Subcutaneous preadipocyte (primary cell): ENCODE measurements around the gene HNRNPAB. TPM values are rescaled to one million over a fixed set of nuclear protein-coding genes. Genes with fewer than 3 reads are reported as not detected.

Experiments used
- total RNA-seq: library from RNA; depleted of rRNA; stranded (reverse); fragments of >200 nt; gene quantifications from 2 replicates; pipeline ENCODE4 v1.2.3, GENCODE V29; 2012

The HNRNPAB gene
- 59.9 and 91.9 TPM in 2 replicates for total RNA-seq

DNA sequence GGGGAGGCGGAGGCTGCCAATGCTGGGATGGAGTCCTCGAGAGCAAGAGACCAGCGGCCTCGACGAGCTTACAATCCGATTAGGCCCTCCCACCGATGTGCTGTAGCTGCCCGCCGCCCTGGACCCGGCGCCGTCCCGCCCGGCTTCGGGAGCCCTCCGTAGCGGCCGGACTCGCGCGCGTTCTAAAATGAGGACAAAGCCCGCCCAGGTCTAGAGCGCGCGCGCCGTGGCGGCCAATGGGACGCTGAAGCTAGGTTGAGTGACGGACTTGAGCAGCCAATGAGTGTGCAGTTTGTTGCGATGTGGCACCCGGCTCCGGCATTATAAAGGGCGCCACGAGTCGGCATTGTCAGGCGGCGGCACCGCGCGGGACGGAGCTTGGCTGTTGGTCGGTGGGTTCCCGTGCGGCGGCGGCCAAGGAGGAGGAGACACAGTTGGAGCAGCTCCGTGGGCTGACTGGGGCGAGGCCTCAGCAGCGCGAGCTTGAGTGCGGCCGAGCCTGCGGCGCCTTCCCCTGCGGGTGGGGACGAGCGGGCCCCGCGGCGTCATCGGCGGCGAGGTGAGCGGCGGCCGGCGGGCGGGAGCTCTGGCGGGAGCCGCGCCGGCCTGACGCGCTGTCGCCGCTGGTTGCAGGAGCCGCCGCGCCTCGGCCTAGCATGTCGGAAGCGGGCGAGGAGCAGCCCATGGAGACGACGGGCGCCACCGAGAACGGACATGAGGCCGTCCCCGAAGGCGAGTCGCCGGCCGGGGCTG, at the start of gene HNRNPAB:
HNRNPAB (plus strand) TSS at position 352 of the 753 bp plus-strand sequence; CDS start at position 657, 305 bp downstream.

DNA sequence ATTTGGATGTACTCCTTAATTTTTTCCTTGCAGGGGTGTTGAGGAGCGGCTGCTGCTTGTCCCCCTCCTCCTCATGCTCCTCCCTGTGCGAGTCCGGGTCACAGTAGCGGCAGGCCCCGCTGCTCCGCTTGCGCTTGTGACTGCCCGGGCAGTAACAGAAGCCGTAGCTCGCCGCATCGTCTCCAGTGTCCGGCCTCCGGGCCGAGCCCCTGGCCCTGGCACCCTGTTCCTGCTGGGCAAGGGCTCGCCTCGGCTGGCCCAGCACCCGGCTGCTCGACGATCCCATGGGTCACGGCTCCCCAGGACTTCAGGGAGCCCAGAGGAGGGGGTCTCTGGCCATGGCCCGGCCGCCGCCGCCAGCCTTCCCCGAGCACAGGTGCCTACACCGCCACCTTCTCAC, 17.3 kb upstream of the HNRNPAB start, which contains the start of gene GMCL2:
GMCL2 (minus strand) TSS at position 358 of the 400 bp plus-strand sequence; CDS start at position 286, 72 bp downstream.

DNA sequence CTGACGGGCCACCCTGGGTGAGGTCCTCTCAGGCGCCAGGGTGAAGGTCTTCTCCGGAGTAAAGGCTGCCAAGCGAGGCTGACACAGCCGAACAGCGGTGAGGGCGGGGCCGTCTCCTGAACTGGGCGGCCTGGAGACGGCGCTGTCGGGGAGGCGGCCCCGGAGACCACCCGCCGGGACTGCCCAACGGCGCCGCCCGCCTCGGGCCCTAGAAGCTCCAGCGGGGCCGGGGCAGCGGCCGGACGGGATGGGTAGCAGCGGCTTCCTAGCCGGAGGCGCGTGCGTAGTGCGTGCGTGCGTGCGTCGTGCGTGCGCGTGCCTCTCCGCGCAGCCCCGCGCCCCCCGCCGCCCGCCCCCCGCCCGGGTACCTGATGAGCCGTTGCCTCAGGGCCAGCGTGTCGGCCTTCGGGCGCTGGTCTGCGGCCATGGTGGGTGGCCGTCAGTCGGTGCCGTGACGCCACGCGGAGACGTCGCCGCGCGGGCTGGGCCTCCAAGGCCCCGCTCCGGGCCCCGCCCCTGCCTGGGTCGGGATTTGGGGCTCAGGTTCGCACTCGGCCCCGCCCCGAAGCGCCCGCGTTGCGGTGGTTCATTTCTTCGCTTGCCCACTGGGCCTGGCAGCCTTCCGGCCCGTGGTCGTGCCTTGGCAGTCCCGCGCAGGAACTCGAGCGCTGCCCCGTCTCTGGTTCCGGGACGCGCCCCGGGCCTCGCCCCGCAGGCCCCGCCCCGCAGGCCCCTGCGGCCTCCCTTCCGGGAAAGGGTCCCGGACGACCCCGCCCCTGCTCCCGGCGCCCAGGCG, 28.0 kb downstream of the HNRNPAB start, which contains the start of gene PHYKPL:
PHYKPL (minus strand) TSS at position 679 of the 796 bp plus-strand sequence; CDS start at position 427, 252 bp downstream.

Other genes starting within 250 kb of the HNRNPAB start
- gene PROP1, start 208.3 kb upstream of the HNRNPAB start, total RNA-seq = not detected in 2 replicates
- under 0.01 TPM in 2 replicates for gene N4BP3, start 91.0 kb upstream of the HNRNPAB start, total RNA-seq
- 13.2 and 19.9 TPM in 2 replicates for gene RMND5B, start 73.5 kb upstream of the HNRNPAB start, total RNA-seq
- gene NHP2, start 50.6 kb upstream of the HNRNPAB start, total RNA-seq = 144 and 148 TPM in 2 replicates
- gene GMCL2, start 17.2 kb upstream of the HNRNPAB start, total RNA-seq = not detected in 2 replicates
- gene PHYKPL, start 28.3 kb downstream of the HNRNPAB start, total RNA-seq = 42.2 and 48.9 TPM in 2 replicates